Measurements from ENCODE around the gene PITPNM1.

DNA sequence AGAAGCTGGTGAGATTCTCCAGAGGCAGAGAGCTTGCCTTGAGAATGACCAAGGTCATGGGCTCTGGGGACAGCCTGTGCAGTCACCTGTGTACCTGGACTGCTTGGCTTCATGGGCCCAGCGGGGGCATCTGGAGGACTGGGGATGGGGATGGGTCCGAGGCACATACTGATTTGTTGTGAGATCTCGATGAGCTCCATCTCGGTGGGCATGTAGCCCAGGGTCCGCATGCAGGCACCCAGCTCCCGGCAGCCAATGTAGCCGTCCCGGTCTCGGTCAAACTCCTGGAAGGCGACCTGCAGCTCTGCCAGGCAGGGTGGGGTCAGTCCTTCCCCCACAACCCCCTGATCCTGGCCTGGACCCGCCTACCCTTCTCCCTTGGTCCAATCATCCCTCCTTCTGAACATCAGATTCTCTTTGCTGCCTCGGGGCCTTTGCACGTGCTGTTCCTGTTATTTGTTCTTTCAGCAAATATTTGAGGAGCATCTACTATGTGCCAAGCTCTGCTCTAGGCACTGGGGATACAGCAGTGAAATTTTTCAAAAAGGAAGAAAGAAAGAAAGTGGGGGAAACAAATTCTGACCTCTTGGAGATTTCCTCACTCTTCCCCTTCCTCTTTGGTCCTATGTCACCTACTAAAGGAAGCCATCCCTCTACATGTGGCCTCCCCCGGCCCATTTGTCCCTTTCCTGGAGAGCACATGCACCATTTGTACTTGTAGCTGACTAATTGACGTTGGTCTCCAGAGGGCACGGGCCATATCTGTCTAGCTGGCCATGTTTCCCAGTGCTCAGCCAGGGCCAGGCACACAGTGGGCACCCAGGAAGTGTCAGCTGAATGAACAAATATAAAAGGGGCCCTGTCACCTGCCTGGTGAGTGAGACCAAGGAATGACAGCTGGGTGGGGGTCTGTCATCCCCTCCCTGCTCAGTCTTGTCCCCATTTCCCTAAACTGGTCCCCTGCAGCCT, 16.0 kb upstream of the PITPNM1 start:
- TF ChIP-seq, protein P1, sequence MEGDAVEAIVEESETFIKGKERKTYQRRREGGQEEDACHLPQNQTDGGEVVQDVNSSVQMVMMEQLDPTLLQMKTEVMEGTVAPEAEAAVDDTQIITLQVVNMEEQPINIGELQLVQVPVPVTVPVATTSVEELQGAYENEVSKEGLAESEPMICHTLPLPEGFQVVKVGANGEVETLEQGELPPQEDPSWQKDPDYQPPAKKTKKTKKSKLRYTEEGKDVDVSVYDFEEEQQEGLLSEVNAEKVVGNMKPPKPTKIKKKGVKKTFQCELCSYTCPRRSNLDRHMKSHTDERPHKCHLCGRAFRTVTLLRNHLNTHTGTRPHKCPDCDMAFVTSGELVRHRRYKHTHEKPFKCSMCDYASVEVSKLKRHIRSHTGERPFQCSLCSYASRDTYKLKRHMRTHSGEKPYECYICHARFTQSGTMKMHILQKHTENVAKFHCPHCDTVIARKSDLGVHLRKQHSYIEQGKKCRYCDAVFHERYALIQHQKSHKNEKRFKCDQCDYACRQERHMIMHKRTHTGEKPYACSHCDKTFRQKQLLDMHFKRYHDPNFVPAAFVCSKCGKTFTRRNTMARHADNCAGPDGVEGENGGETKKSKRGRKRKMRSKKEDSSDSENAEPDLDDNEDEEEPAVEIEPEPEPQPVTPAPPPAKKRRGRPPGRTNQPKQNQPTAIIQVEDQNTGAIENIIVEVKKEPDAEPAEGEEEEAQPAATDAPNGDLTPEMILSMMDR (IDR thresholded peaks at IDR 0.05): no peak
- no peak for TF ChIP-seq POLR2A (IDR thresholded peaks at IDR 0.05)

Data from thyroid gland (tissue), 4 donors.